NB4 (cell line): Measurements from ENCODE around the gene HVCN1.

ENCODE experiments used
- POLR2A ChIP-seq: IDR thresholded peaks from 2 replicates; pipeline ENCODE4 v1.6.1; 2011; ENCODE audit warnings: mild to moderate bottlenecking; ENCODE audit not compliant: insufficient read length; ENCODE audit errors: extremely low read depth
- TF ChIP-seq, protein P1 (sequence below): IDR thresholded peaks from one replicate; pipeline ENCODE4 v1.5.1; 2012; ENCODE audit warnings: low read depth, low read length

DNA sequence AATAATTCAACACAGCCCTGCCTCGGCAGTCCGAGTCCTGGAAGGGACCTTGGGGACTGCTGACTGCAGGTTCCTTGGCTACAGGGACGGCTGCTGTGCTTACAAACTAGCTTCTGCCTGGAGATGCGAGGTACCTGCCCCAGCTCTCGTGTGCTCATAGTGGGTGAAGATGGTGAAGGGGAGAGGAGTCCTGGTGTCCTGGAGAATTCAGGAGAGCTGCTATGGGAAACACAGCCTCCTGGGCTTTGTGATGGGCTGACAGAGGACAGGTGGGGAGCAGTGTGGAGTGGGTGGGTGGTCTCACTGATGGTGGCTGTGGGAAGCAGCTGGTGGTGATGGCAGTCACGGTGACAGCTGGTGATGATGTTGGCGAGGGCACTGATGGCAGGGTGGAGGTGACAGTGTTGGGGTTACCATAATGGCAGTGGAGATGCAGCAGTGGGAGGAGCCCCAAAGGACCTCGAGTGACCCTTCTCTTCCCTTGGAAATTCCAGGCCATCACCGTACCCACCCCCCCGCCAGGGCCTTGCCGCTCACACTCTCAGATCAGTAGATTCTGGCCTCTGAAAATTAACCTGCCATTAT is 32.8 kb downstream of the HVCN1 start:
- TF ChIP-seq POLR2A, result no peak
- TF ChIP-seq, protein P1, sequence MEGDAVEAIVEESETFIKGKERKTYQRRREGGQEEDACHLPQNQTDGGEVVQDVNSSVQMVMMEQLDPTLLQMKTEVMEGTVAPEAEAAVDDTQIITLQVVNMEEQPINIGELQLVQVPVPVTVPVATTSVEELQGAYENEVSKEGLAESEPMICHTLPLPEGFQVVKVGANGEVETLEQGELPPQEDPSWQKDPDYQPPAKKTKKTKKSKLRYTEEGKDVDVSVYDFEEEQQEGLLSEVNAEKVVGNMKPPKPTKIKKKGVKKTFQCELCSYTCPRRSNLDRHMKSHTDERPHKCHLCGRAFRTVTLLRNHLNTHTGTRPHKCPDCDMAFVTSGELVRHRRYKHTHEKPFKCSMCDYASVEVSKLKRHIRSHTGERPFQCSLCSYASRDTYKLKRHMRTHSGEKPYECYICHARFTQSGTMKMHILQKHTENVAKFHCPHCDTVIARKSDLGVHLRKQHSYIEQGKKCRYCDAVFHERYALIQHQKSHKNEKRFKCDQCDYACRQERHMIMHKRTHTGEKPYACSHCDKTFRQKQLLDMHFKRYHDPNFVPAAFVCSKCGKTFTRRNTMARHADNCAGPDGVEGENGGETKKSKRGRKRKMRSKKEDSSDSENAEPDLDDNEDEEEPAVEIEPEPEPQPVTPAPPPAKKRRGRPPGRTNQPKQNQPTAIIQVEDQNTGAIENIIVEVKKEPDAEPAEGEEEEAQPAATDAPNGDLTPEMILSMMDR, result no peak
